Omental fat pad (tissue), 4 donors: Measurements from ENCODE around the gene PPP1R1B. TPM values are rescaled to one million over a fixed set of nuclear protein-coding genes. Genes with fewer than 3 reads are reported as not detected.

Experiments used
- ATAC-seq: fragments of 150-250 bp; one replicate; pipeline ENCODE4 v1.9.1; 2016; ENCODE audit warnings: mild to moderate bottlenecking, moderate library complexity; ENCODE audit not compliant: low FRiP score
- DNase-seq: peaks from one replicate; pipeline ENCODE4 v3.0.0-alpha.2; 2019; ENCODE audit warnings: low spot score
- total RNA-seq, 4 donors: library from RNA; depleted of rRNA; stranded (reverse); fragments of >200 nt; gene quantifications; one replicate each; pipeline ENCODE4 v1.1.0, GENCODE V29; 2016
- TF ChIP-seq, protein P1 (sequence below), 3 donors: fragments of 450-650 bp; IDR thresholded peaks; one replicate each; pipeline ENCODE4 v1.5.1; 2016 to 2017; ENCODE audit warnings: antibody characterized with exemption in 3 of 3, mild to moderate bottlenecking in 3 of 3, moderate library complexity in 2 of 3

PPP1R1B gene
- total RNA-seq, 4 donors from 2014 or later: 13.9 to 27.0 (median 19.1) TPM

DNA sequence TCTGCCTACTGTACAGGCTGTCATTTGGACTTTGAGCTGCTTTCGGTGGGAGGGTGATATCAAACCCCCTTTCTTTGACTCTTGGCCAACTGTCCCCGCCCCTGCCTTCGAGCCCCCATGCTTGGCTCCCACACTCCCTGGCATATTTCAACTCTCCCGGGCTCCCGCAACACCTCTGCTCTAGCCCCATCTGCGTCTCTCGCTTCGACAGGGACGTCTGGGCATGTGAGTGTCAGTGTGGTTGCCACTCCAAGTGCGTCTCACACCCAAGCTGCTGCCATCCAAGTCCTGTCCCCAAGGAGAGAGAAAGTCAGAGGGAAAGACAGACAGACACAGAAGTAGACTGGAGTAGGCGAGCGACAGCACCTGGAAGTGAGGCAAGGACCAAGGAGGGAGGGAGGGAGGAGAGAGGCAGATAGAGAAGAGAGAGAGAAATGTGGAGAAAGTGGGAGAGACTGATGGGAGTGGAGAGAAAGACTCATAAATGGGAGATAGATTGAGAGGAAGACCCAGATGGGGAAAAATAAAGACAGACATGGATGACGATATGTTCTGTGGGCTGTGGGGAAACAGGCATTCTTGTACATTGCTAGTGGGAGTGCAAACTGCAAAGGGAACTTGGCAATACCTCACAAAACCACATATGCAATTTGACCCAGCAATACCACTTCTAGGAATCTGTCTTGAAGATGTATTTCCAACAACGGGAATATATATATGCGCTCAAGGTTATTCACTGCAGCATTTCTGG lies 22.0 kb downstream of the PPP1R1B start:
- ATAC-seq: no peak
- TF ChIP-seq, protein P1, sequence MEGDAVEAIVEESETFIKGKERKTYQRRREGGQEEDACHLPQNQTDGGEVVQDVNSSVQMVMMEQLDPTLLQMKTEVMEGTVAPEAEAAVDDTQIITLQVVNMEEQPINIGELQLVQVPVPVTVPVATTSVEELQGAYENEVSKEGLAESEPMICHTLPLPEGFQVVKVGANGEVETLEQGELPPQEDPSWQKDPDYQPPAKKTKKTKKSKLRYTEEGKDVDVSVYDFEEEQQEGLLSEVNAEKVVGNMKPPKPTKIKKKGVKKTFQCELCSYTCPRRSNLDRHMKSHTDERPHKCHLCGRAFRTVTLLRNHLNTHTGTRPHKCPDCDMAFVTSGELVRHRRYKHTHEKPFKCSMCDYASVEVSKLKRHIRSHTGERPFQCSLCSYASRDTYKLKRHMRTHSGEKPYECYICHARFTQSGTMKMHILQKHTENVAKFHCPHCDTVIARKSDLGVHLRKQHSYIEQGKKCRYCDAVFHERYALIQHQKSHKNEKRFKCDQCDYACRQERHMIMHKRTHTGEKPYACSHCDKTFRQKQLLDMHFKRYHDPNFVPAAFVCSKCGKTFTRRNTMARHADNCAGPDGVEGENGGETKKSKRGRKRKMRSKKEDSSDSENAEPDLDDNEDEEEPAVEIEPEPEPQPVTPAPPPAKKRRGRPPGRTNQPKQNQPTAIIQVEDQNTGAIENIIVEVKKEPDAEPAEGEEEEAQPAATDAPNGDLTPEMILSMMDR (IDR thresholded peaks at IDR 0.05): no peak
- DNase-seq: no peak

DNA sequence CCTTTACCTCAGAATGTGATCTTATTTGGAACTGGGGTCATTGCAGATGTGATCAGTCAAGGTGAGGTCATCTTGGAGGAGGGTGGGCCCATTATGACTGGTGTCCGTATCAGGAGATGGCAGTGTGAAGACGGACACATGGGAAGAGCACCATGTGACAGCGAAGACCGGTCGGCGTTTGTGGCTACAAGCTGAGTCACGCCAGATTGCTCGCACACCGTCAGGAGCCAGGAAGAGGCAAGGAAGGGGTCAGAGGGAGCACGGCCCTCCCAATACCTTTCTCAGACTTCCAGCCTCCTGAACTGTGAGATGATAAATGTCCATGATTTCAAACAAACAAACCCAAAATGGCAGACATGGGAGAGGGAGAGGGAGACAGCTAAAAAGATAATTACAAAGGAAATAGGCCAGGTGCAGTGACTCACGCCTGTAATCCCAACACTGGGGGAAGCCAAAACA lies 23.4 kb downstream of the PPP1R1B start:
- no peak for ATAC-seq
- TF ChIP-seq, protein P1 (IDR thresholded peaks at IDR 0.05): no peak
- DNase-seq: no peak

DNA sequence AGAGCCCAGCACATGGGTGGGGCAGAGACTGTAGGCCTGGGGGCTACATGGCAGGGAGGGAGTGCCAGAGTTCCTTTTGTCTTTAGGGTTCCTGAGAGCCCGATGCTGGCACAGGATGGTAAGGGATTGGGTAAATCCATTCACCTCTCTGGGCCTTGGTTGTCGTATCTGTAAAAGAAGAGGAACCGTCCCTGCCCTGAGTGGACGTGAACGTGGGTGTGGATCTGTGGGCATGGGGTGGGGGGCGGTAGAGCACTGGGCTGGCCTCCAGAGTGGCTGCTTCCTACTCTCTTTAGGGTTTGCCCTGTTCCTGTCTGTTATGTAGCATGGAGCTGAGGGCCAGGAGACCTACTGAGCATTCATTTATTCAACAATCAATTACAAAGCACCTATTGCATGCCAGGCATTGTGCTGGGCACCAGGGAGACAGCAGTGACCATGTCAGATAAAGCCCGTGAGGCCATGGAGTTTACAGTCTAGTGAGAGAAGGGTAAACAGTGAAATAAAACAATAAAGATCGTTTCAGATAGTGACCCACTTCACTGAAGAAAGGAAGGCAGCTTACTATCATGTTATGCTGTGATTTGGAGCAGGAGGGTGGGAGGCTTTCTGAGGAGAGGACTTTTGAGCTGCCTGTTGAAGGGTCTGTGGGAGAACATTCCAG lies 25.3 kb downstream of the PPP1R1B start:
- TF ChIP-seq, protein P1 (IDR thresholded peaks at IDR 0.05): no peak
- DNase-seq: no peak

DNA sequence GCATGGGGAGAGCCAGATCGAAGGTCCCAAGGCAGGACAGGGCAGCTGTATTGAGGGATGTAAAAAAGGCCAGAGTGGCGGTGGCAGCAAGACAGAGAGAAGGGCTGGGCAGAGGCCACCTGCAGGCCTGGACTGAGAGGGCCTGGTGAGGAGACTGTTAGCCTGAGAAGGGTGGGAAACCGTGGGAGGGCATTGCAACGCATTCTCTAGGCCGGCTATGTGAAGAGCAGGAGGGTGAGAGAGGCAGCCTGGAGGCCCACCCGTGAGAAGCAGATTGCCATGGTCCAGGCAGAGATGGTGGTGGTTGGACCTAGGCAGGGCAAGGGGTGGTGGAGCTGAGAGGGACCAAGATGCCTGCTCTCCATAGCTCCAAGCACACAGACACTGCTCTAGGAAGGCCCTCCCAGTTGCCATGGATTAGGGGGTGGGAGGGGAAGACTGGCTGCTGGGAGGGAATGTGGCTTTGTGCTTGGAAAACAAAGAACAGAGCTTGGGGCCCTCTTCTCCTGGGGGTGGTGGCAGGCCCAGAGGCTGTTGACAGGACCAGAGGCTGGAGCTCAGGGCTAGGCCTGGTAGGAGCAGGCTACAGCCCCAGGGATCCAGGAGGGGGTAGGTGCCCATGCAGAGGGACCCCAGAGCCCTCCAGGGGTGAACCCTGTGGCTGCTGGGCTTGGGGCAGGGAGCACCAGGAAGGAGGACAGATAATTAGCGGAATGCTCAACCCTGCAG lies 26.0 kb downstream of the PPP1R1B start:
- TF ChIP-seq, protein P1 (IDR thresholded peaks at IDR 0.05): no peak
- DNase-seq (no peak), ATAC-seq (no peak)

More for the DNA sequence above, 25.3 kb downstream of the PPP1R1B start:
- ATAC-seq: no peak

DNA sequence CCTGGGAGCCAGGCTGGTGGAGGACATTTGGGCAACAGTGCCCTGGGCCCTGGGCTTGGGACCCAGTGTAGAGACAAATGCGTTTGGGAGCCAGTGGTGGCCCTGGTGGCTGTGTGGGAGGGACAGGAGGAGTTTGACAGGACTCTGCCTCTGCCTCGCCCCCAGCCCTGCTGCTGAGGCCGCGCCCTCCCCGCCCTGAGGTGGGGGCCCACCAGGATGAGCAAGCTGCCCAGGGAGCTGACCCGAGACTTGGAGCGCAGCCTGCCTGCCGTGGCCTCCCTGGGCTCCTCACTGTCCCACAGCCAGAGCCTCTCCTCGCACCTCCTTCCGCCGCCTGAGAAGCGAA lies 26.5 kb downstream of the PPP1R1B start:
- ATAC-seq (no peak), DNase-seq (no peak)
- TF ChIP-seq, protein P1 (IDR thresholded peaks at IDR 0.05): no peak

DNA sequence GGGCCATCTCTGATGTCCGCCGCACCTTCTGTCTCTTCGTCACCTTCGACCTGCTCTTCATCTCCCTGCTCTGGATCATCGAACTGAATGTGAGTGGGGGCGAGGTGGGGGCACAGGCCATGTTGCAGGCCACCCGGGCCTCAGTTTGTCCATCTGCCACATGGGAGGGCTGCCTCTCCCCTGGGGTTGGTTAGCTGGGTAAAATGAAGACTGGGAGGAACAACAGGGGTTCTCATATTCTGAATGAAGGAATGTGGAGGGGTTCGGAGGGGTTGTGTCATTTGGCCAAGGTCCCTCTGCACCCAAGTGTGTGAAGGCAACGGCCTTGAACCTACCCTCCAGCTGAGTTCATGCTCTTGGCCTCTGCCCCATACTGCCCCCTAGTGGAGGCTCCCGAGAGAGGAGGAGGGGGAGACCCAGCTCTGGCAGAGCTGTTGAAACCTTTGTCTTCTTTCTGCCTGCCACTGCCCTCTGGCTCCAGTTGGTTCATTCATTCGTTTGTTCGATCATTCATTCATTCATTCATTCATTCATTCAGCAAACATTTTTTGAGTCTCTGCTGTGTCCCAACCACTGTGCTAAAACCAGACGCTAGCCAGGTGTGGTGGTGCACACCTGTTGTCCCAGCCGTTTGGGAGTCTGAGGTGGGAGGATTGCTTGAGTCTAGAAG lies 27.0 kb downstream of the PPP1R1B start:
- peak; percentile 77 for DNase-seq
- ATAC-seq: no peak
- TF ChIP-seq, protein P1 (IDR thresholded peaks at IDR 0.05): peak in 1 of 3 donors; percentile 48
